ENCODE results near the gene ODAD3.

ODAD3 gene

GRCh38 chr19:11373885-11374432, 61.0 kb downstream of the ODAD3 start:
- DNase-seq: no peak

GRCh38 chr19:11373166-11373884, 61.6 kb downstream of the ODAD3 start:
- peak; percentile 45 for DNase-seq

- DNase-seq: no peak
Observed at GRCh38 chr19:11370744-11371143, 64.2 kb downstream of the ODAD3 start.

Data from NCI-H187 treated with DMSO at 0.1 percent for 48 hours (cell line).